ENCODE data around the gene NOC2L. TPM values are rescaled to one million over a fixed set of nuclear protein-coding genes. Genes with fewer than 3 reads are reported as not detected.

The NOC2L gene
- total and polyA plus RNA-seq, 2 experiments from 2014 or later: 95.4 to 119 TPM

DNA sequence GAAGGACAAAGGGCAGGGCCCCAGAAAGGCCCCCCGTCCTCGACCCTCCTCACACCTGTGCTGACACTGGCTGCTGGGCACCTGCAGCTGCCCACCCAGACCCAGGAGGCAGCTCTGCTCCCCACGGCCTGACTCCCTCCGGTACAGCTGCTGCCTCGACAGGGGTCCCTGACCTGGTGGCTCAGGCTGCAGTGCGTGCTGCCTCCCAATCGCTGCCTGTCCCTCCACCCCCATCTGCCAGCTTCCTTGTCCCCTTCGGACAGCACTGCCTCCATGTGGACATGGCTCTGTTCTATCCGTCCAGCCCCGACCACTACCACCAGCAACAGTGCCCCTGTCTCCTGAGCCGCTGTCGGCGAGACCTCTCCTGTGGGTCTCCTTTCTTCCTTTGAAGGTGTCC lies 4.1 kb downstream of the NOC2L start:
- Histone ChIP-seq H3K4me3 (no peak overlapping the region), H3K36me3 (peaks cover 37% of the 10 kb centered on the region), H3K4me1 (ENCODE audit: low read depth) (peaks cover 3% of the 10 kb centered on the region), H3K27me3 (peaks cover 4% of the 10 kb centered on the region), H3K9me3 (ENCODE audit: low read depth) (no peaks in the 10 kb centered on the region), H3K27ac (no peak overlapping the region)
- TF ChIP-seq, protein P1, sequence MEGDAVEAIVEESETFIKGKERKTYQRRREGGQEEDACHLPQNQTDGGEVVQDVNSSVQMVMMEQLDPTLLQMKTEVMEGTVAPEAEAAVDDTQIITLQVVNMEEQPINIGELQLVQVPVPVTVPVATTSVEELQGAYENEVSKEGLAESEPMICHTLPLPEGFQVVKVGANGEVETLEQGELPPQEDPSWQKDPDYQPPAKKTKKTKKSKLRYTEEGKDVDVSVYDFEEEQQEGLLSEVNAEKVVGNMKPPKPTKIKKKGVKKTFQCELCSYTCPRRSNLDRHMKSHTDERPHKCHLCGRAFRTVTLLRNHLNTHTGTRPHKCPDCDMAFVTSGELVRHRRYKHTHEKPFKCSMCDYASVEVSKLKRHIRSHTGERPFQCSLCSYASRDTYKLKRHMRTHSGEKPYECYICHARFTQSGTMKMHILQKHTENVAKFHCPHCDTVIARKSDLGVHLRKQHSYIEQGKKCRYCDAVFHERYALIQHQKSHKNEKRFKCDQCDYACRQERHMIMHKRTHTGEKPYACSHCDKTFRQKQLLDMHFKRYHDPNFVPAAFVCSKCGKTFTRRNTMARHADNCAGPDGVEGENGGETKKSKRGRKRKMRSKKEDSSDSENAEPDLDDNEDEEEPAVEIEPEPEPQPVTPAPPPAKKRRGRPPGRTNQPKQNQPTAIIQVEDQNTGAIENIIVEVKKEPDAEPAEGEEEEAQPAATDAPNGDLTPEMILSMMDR (IDR thresholded peaks at IDR 0.05; ENCODE audit: low read depth, low read length): no peak
- no peak for DNase-seq (ENCODE audit: low read depth in 1 of 2, low spot score in 1 of 2)

DNA sequence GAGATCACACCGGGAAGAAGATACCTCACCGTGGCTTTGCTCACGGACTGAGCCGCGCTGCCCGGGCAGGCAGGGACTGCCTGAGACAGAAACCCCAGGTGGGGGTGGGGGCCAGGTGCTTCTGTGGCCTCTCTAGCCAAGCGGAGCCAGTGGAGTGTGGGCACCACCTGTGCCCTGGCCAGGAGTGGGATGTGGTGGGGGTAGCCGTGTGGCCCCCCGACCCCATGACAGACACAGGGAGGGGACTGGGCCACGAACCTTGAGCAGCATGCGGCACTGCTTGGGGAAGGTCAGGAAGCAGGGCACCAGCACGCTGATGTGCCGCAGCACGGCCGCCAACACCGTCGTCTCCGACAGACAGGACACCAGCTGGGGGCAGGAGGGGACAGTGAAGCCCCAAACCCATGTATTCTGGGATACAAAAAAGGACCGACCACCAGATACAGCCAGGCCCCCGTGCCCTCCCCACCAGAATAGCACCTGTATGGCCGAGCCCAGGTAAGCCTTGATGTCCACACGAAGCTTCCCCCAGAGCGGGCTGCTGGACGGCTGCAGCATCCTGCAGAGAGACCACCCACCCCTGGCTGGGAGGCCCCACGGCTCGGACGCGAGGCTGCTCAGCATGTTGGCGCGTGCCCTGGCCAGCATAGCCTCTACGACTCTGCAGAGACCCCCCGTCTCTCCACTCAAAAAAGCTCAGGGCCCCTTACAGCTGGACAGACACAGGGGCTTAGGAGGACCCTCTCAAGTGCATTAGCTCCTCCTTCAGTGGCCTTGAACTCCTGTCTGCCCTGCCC lies 5.3 kb downstream of the NOC2L start:
- Histone ChIP-seq H3K4me1 (ENCODE audit: low read depth) (peaks cover 3% of the 10 kb centered on the region), H3K4me3 (no peak overlapping the region), H3K9me3 (ENCODE audit: low read depth) (no peaks in the 10 kb centered on the region), H3K36me3 (peaks cover 40% of the 10 kb centered on the region), H3K27ac (no peak overlapping the region), H3K27me3 (no peaks in the 10 kb centered on the region)
- TF ChIP-seq, protein P1 (IDR thresholded peaks at IDR 0.05; ENCODE audit: low read depth, low read length): no peak
- DNase-seq (ENCODE audit: low read depth in 1 of 2, low spot score in 1 of 2): no peak

DNA sequence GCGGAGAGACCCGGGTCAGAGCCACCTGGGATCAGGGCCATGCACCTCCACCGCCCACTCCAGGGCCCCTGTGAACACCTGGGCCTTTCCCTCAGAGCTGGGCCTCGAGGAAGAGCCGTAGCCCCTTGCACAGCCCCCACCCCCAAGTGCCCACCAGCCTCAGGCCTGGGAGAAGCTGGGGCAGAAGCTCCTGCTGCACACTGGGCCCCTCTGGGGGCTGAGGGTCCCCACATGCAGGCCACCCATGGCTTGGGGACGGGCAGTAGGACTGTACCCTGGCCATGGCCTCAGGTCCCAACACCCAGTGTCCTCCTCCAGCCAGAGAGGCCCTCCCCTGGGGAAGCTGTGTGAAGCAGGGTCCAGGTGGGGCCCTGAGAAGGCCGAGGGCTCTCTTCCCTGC lies 6.5 kb downstream of the NOC2L start:
- H3K4me3 ChIP-seq: no peak overlapping the region
- H3K4me1 ChIP-seq (ENCODE audit: low read depth): peaks cover under 1% of the 10 kb centered on the region
- TF ChIP-seq, protein P1 (IDR thresholded peaks at IDR 0.05; ENCODE audit: low read depth, low read length): no peak
- no peaks in the 10 kb centered on the region for H3K9me3 ChIP-seq (ENCODE audit: low read depth)
- H3K27me3 ChIP-seq: no peaks in the 10 kb centered on the region
- H3K36me3 ChIP-seq: peaks cover 45% of the 10 kb centered on the region
- DNase-seq (ENCODE audit: low read depth in 1 of 2, low spot score in 1 of 2): no peak
- H3K27ac ChIP-seq: no peak overlapping the region

DNA sequence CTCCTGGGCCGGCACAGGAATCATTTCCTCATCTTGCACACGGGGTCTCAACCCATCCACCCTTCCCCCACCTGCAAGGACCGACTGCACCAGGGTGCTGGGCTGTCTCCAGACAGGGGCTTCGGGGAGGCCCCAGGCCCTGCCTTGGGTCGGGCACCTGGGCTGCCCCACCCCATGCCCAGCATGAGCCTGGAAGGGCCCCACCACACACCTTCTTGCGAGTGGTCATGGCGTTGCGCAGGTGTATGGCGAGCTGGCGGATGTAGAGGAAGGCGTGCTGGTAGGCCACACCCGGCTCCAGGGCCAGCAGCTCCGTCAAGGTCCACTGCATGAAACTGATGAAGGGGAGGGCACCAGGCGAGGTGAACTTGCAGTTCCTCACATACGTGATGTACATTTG lies 6.9 kb downstream of the NOC2L start:
- H3K27ac ChIP-seq: no peak overlapping the region
- DNase-seq (ENCODE audit: low read depth in 1 of 2, low spot score in 1 of 2): no peak
- TF ChIP-seq, protein P1 (IDR thresholded peaks at IDR 0.05; ENCODE audit: low read depth, low read length): no peak
- H3K9me3 ChIP-seq (ENCODE audit: low read depth): no peaks in the 10 kb centered on the region
- H3K4me1 ChIP-seq (ENCODE audit: low read depth): no peaks in the 10 kb centered on the region
- no peaks in the 10 kb centered on the region for H3K27me3 ChIP-seq
- H3K4me3 ChIP-seq: no peak overlapping the region
- peaks cover 46% of the 10 kb centered on the region for H3K36me3 ChIP-seq

DNA sequence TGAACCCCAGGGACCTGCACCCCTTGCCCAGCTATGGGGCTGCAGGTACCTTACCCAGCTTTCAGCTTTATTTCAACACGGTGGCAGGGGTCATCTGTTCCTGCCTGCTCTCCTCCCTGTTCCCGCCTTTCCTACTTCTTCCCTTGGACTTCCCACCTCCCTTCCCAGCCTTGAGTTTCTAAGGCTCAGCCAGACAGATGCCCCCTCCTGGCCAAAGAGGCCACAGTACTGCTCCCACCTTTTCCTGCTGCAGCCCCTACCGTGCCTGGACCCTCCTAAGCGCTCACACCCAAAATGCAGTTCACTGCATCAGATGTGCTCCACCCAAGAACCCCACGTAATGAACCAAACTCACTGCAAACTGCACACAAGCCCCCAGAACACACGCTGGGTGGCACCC lies 7.7 kb downstream of the NOC2L start:
- TF ChIP-seq, protein P1 (IDR thresholded peaks at IDR 0.05; ENCODE audit: low read depth, low read length): peak; percentile 51
- peaks cover 46% of the 10 kb centered on the region for H3K36me3 ChIP-seq
- no peaks in the 10 kb centered on the region for H3K9me3 ChIP-seq (ENCODE audit: low read depth)
- no peak overlapping the region for H3K4me3 ChIP-seq
- H3K4me1 ChIP-seq (ENCODE audit: low read depth): no peaks in the 10 kb centered on the region
- H3K27ac ChIP-seq: no peak overlapping the region
- peak in 1 of 2 donors; percentile 45 for DNase-seq (ENCODE audit: low read depth in 1 of 2, low spot score in 1 of 2)
- no peaks in the 10 kb centered on the region for H3K27me3 ChIP-seq
